ENCODE measurements around the gene RAD21L1.

- no peak for TF ChIP-seq CTCF (IDR thresholded peaks at IDR 0.05; ENCODE audit: low read depth, low read length)
- no peak for TF ChIP-seq POLR2A (IDR thresholded peaks at IDR 0.05; ENCODE audit: extremely low read depth, insufficient read length)
- TF ChIP-seq MAX (IDR thresholded peaks at IDR 0.05; ENCODE audit: low read depth, low read length): no peak
- TF ChIP-seq MYC (IDR thresholded peaks at IDR 0.05; ENCODE audit: low read depth, low read length): no peak
These were observed 15.6 kb downstream of the RAD21L1 start for GRCh38 chr20:1241456-1241855.
